IMR-90 (cell line): ENCODE data around the gene SVIL. TPM values are rescaled to one million over a fixed set of nuclear protein-coding genes. Genes with fewer than 3 reads are reported as not detected.

Experiments
- ATAC-seq: fragments of 200-7000 bp; cut with Tn5 transposase; 2 replicates; pipeline ENCODE4 v1.9.1; 2020; ENCODE audit warnings: low read depth, mild to moderate bottlenecking, moderate library complexity
- BruUV-seq: library from RNA; stranded (reverse); fragments of 400-500 nt; replicated peaks from 2 replicates; lab custom pipeline; 2021; lab: Mats Ljungman, UMichigan
- CTCF ChIA-PET: fragments of 300-600 bp; formaldehyde crosslinking; extraction: SDS; loops from one replicate; lab custom pipeline; 2021; ENCODE audit warnings: antibody characterized with exemption; lab: Yijun Ruan, JAX
- POLR2A ChIA-PET: fragments of 300-600 bp; sonication (Branson Sonifier 250); formaldehyde crosslinking; loops from one replicate; lab custom pipeline; 2022; ENCODE audit warnings: antibody characterized with exemption; ENCODE audit not compliant: unreplicated experiment; lab: Charles Lee
- DNase-seq: peaks from one replicate; pipeline ENCODE4 v3.0.0; 2013
- H2AFZ ChIP-seq: replicated peaks from 2 replicates; pipeline ENCODE3; 2013; ENCODE audit warnings: low read length, mild to moderate bottlenecking; ENCODE audit not compliant: poor library complexity
- H2AK5ac ChIP-seq: 2 replicates; pipeline ENCODE4 v1.6.1; 2013; ENCODE audit warnings: low read depth, low read length, inconsistent platforms
- H2AK9ac ChIP-seq: replicated peaks from 2 replicates; pipeline ENCODE3; 2013; ENCODE audit warnings: mild to moderate bottlenecking, low read depth, low read length, moderate library complexity; ENCODE audit not compliant: poor library complexity
- H2BK120ac ChIP-seq: 2 replicates; pipeline ENCODE4 v1.6.1; 2013; ENCODE audit warnings: low read depth, low read length, inconsistent platforms
- H2BK15ac ChIP-seq: 3 replicates; pipeline ENCODE4 v1.6.1; 2013; ENCODE audit warnings: low read depth, low read length, inconsistent platforms
- H2BK20ac ChIP-seq: 2 replicates; pipeline ENCODE4 v1.6.1; 2013; ENCODE audit warnings: low read depth, mild to moderate bottlenecking, inconsistent platforms, low read length, moderate library complexity
- H2BK5ac ChIP-seq: 2 replicates; pipeline ENCODE4 v1.6.1; 2013; ENCODE audit warnings: mild to moderate bottlenecking, low read depth, low read length, inconsistent platforms; ENCODE audit not compliant: poor library complexity, severe bottlenecking
- H3K14ac ChIP-seq: replicated peaks from 2 replicates; pipeline ENCODE4 v1.6.1; 2013; ENCODE audit warnings: low read depth, low read length, inconsistent platforms
- H3K18ac ChIP-seq: 2 replicates; pipeline ENCODE4 v1.6.1; 2013; ENCODE audit warnings: low read depth, low read length, control low read depth
- H3K23ac ChIP-seq: 2 replicates; pipeline ENCODE4 v1.6.1; 2013; ENCODE audit warnings: low read depth, low read length, inconsistent platforms
- H3K27ac ChIP-seq: 2 replicates; pipeline ENCODE4 v1.5.1; 2013; ENCODE audit warnings: mild to moderate bottlenecking, control low read depth, low read length; ENCODE audit not compliant: insufficient read depth
- H3K27me3 ChIP-seq: 2 replicates; pipeline ENCODE4 v1.6.1; 2013; ENCODE audit warnings: low read length; ENCODE audit not compliant: control insufficient read depth, insufficient read depth
- H3K36me3 ChIP-seq: 2 replicates; pipeline ENCODE4 v1.6.1; 2013; ENCODE audit warnings: low read length, mixed read lengths; ENCODE audit not compliant: control insufficient read depth, insufficient read depth
- H3K4ac ChIP-seq: 2 replicates; pipeline ENCODE4 v1.6.1; 2013; ENCODE audit warnings: low read depth, low read length, inconsistent platforms
- H3K4me1 ChIP-seq: 2 replicates; pipeline ENCODE4 v1.6.1; 2013; ENCODE audit warnings: low read length, mixed read lengths; ENCODE audit not compliant: control insufficient read depth, insufficient read depth
- H3K4me2 ChIP-seq: 2 replicates; pipeline ENCODE4 v1.6.1; 2013; ENCODE audit warnings: low read depth, mild to moderate bottlenecking, control low read depth, low read length, moderate library complexity
- H3K4me3 ChIP-seq: 2 replicates; pipeline ENCODE4 v1.5.1; 2013; ENCODE audit warnings: low read depth, mild to moderate bottlenecking, control low read depth, low read length, moderate library complexity; ENCODE audit not compliant: insufficient read depth
- H3K56ac ChIP-seq: 2 replicates; pipeline ENCODE4 v1.6.1; 2013; ENCODE audit warnings: low read length, inconsistent platforms; ENCODE audit not compliant: insufficient read depth; ENCODE audit errors: extremely low read depth
- H3K79me1 ChIP-seq, 2 experiments: 2 replicates each; pipeline ENCODE4 v1.6.1; 2013; ENCODE audit warnings: low read length in 2 of 2, inconsistent platforms in 1 of 2, low read depth in 1 of 2
- H3K9ac ChIP-seq: 2 replicates; pipeline ENCODE4 v1.6.1; 2013; ENCODE audit warnings: low read depth, low read length, control low read depth
- H3K9me1 ChIP-seq: 2 replicates; pipeline ENCODE4 v1.6.1; 2013; ENCODE audit warnings: low read length, inconsistent platforms; ENCODE audit not compliant: insufficient read depth
- H3K9me3 ChIP-seq: 2 replicates; pipeline ENCODE4 v1.6.1; 2013; ENCODE audit warnings: low read length; ENCODE audit not compliant: control insufficient read depth, insufficient read depth
- H4K20me1 ChIP-seq: 2 replicates; pipeline ENCODE4 v1.6.1; 2013; ENCODE audit warnings: low read length, inconsistent platforms; ENCODE audit not compliant: insufficient read depth
- H4K5ac ChIP-seq: 2 replicates; pipeline ENCODE4 v1.6.1; 2013; ENCODE audit warnings: mild to moderate bottlenecking, low read depth, low read length, control low read depth
- H4K8ac ChIP-seq, 2 experiments: 2 replicates each; pipeline ENCODE4 v1.6.1; 2013; ENCODE audit warnings: low read depth in 2 of 2, low read length in 2 of 2, control low read depth in 1 of 2, inconsistent platforms in 1 of 2
- H4K91ac ChIP-seq: 2 replicates; pipeline ENCODE4 v1.6.1; 2013; ENCODE audit warnings: low read depth, low read length, inconsistent platforms; ENCODE audit not compliant: insufficient read depth
- BHLHE40 ChIP-seq: fragments of 150-350 bp; IDR thresholded peaks from 2 replicates; pipeline ENCODE4 v1.6.1; 2016; ENCODE audit warnings: mild to moderate bottlenecking, low read depth, low read length
- FOS ChIP-seq: fragments of 150-350 bp; IDR thresholded peaks from 2 replicates; pipeline ENCODE4 v1.6.1; 2016; ENCODE audit warnings: low read depth, low read length
- SMC3 ChIP-seq: fragments of 150-350 bp; IDR thresholded peaks from 2 replicates; pipeline ENCODE4 v1.6.1; 2016; ENCODE audit warnings: low read depth, mild to moderate bottlenecking, antibody characterized with exemption, low read length, moderate library complexity
- WGBS, 2 experiments: methylation state at CpG; one replicate each; pipeline versions ENCODE4 v1.1.5 to v1.1.7; 2013; ENCODE audit warnings: missing lambda C conversion rate in 2 of 2; ENCODE audit not compliant: insufficient read length in 1 of 2; ENCODE audit errors: extremely low coverage in 2 of 2; 5-methylcytosine and 5-hydroxymethylcytosine counted together
- dilution Hi-C: fragments of 300-500 bp; cut with HindIII; formaldehyde crosslinking; loops from one replicate; pipeline ENCODE4 v1.14.3; 2018; ENCODE audit warnings: low sequenced_read_pairs; ENCODE audit not compliant: unreplicated experiment
- in situ Hi-C: fragments of 300-500 bp; cut with MboI; formaldehyde crosslinking; loops from 3 replicates; pipeline ENCODE4 v1.14.3; 2019; ENCODE audit warnings: low sequenced_read_pairs, inconsistent platforms, mixed read lengths
- intact Hi-C: fragments of 100-400 bp; cut with micrococcal nuclease; formaldehyde crosslinking; loops from 2 replicates; pipeline ENCODE4 v1.10.0; 2022
- polyA plus RNA-seq, 3 experiments: library from polyadenylated mRNA; depleted of rRNA; stranded (reverse); fragments of >200 nt; gene quantifications; 2 replicates each; pipeline ENCODE4 v1.2.3, GENCODE V29; 2012; ENCODE audit warnings: low replicate concordance in 1 of 3
- total RNA-seq: library from RNA; depleted of rRNA; stranded (reverse); fragments of >200 nt; gene quantifications from 2 replicates; pipeline ENCODE4 v1.2.3, GENCODE V29; 2012

The SVIL gene
- total and polyA plus RNA-seq, 2 of the 4 experiments (the other 2 are of a cell fraction) = 11.5 to 11.6 TPM

DNA sequence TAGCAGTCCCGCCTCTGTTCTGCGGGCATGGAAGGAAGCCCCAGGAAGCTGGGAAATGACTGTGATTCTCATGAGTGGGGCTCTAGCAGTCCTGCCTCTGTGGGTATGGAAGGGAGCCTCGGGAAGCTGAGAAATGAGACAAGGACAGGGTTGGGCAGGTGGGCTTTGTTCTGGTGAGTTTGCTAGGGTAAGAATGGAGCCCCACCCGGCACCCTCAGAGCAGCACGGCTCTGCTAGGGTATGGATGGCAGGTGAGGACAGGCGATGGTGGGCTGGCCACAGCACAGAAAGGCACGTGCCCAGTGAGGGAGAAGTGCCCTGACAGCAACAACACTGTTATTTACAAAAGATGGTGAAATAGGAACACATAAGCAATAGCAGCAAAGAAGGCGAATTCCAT, 39.6 kb downstream of the SVIL start:
- no peaks in the 10 kb centered on the region for H3K9me3 ChIP-seq
- no TSS peak for BruUV-seq
- H2AFZ ChIP-seq = peak overlapping the region; percentile 9
- no peak overlapping the region for H2BK15ac ChIP-seq
- CTCF ChIA-PET = no interaction called here
- 87% methylated on average over 6 of the region's 8 CpGs; no CpG with 5 or more reads in 1 of the 2 experiments for WGBS, 2 experiments
- peak overlapping the region; percentile 6; the same call in 1 of the 2 replicates for H2BK20ac ChIP-seq
- no peak overlapping the region for H4K91ac ChIP-seq
- H4K20me1 ChIP-seq = peaks cover 28% of the 10 kb centered on the region; the same call in 1 of the 2 replicates
- H2BK5ac ChIP-seq = no peak overlapping the region
- ATAC-seq = no peak; the same call in 1 of the 2 replicates
- in situ Hi-C loops = no loop called here
- H3K9ac ChIP-seq = no peak overlapping the region
- no peak overlapping the region for H3K4me3 ChIP-seq
- H3K14ac ChIP-seq = no peak overlapping the region
- H3K56ac ChIP-seq = no peak overlapping the region
- DNase-seq = no peak
- TF ChIP-seq BHLHE40 (no peak), SMC3 (no peak), FOS (no peak)
- intact Hi-C loops = loop anchor here (5.0 kb wide), 1 partner anchor 262 kb away; no protein-coding TSS in a partner anchor
- H3K79me1 ChIP-seq = peaks cover 20 to 74% of the 10 kb centered on the region in 2 experiments
- H2AK9ac ChIP-seq = peak overlapping the region; percentile 70
- dilution Hi-C loops = no loop called here
- 0 out of 2 replicates have a peak overlapping the region, but pooled peaks have one; percentile 4 for H3K4ac ChIP-seq
- no peak overlapping the region for H4K5ac ChIP-seq
- no peak overlapping the region for H3K4me2 ChIP-seq
- H3K23ac ChIP-seq = no peak overlapping the region
- POLR2A ChIA-PET = no interaction called here
- H3K36me3 ChIP-seq = no peaks in the 10 kb centered on the region
- peak overlapping the region; percentile 13; the same call in 1 of the 2 replicates for H2AK5ac ChIP-seq
- no peak overlapping the region for H3K27ac ChIP-seq
- peak overlapping the region; percentile 23; the same call in 1 of the 2 replicates for H2BK120ac ChIP-seq
- H4K8ac ChIP-seq = no peak overlapping the region
- peaks cover 19% of the 10 kb centered on the region for H3K4me1 ChIP-seq
- H3K9me1 ChIP-seq = peaks cover 19% of the 10 kb centered on the region
- H3K27me3 ChIP-seq = no peaks in the 10 kb centered on the region
- no peak overlapping the region for H3K18ac ChIP-seq
